Activated CD4-positive, alpha-beta T cell treated with anti-CD3 and anti-CD28 coated beads, Interleukin-2, amount 50 U/mL, for 24 hours (primary cell): ENCODE results near the gene GIMAP1.

ENCODE experiments used
- DNase-seq, 2 donors: peaks; one replicate each; pipeline ENCODE4 v3.0.0-alpha.2; 2020; ENCODE audit warnings: low read depth in 1 of 2, low spot score in 1 of 2

GIMAP1 gene

DNA sequence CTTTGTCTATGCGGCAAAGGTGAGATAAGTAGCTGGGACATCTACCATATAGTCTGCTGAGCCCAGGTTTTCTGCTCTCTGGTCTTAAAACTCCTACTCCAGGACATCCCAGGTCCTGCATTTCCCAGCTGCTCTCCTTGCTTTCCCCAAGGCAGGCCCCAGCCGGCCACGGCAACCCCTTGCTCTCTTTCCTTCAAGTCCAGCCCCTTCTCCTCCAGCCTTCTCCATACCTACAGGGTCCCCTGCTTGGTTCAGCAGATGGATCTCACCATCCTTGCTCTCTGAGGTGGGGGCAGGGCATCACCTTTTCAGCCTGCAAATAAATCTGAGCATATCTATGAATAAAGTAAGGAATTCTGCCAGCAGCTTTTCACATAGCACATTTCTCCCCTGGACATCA lies 29.5 kb downstream of the GIMAP1 start:
- no peak for DNase-seq

DNA sequence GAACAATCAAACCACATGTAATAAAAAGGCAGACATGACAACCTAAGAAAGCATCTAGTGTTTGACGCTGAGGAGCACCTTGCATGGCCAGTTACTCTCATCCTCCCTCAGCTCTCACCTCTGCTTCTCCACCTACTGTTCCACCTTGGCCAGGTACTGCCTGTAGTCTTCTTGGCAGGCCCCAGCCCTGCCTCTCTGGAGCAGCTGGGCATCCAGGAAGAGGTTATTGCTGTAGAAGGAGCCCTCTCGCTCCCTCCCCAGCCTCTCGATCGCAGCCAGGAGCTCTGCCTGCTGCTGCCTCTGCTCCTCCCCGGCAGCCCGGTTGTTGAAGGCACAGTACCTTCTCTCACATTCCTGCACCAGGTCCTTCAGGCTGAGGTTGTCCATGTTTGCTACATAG lies 30.5 kb downstream of the GIMAP1 start:
- DNase-seq, result no peak

DNA sequence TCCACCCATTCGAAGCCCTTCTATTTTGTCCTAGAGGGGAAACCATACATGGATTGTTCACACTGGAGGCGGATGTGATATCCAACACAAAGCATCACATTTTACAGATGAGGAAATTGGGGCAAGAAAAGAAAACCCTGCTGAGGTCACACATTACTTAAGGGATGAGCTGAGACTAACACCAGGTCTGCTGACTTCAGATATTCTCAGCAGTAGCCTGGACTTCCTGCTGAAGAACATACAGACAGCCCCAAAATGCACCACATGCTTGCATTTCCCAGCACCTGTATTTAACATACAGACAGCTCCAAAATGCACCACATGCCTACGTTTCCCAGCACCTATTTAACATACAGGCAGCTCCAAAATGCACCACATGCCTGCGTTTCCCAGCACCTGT lies 32.0 kb downstream of the GIMAP1 start:
- no peak for DNase-seq

DNA sequence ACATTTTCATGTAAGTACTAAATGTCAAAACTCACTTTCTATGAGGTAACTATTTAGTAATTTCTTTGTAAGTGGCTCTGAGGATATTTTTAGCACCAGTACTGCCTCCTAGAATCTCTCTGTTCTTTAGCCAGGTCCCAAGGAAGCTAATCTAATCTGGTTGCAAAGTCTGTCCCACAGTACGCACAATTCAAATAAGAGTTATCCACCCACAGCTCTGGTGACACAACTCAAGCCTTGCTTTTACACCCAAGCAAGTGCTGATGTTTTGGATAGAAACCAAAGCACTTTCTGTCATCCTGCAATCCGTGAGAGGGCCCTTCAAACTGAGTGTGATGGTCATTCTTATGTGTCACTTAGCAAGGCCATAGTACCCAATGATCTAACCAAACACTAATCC lies 35.3 kb downstream of the GIMAP1 start:
- no peak for DNase-seq

DNA sequence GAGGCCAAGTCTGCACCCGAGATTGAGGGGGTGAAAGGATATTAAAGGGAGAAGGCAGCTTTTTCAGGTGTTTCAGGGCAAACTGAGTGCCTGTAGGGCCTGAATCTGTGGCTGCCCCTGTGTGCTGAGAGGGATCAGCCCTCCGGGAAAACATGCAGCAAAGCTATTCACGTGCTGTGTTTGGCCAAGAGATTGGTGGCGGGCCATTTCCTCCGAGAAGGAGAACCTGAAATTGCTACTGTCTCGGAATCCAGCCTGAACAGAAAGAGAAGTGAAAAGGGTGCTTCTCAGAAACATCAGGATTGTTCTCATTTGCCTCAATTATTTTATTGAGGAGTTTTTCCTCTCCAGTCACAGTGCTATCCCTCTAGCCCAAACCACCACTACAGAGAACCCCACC lies 36.8 kb downstream of the GIMAP1 start:
- DNase-seq, result no peak

DNA sequence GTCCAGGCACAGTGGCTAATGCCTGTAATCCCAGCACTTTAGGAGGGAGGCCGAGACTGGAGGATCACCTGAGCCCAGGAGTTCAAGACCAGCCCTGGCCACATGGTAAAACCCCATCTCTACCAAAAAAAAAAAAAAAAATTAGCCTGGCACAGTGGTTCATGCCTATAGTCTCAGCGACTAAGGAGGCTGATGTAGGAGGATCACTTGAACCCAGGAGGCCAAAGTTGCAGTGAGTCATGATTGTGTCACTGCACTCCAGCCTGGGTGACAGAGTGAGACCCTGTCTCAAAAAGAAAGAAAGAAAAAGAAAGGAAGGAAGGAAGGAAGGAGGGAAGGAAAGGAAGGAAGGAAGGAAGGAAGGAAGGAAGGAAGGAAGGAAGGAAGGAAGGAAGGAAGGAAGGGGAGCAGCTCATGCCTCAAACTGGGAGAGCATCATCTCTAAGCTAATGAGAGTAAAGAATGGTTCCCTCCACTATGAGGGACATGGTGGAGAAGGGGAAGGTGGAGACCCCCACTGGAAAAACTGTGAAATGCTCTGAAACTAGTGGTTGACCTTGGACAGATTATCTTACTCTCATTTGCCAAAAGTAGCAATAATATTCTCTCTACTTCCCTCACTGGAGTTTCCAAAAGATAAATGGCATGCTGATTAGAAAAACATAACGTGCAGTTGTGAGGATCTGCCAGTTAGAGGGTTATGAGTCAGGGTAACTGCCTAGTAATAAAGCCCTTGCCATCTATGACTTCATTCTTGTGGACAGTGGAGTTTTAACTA lies 37.6 kb downstream of the GIMAP1 start:
- DNase-seq, result no peak

DNA sequence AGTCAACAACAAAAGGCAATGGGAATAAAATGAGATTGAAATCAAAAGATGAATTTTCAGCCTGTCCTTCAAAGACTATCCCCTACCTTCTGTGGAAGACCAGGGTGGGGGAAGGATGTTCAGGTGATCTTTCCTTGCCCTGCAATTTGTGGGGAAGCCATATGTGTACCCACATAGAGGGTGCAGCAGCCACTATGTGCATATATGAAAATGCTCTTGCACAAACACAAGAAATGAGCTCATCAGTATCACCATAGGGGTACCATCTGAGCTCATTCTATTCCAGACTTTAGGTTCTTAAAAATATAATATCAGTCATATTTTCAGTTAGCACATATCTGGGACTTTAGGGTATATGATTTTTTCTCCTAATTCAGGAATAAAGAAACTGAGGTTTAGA lies 38.5 kb downstream of the GIMAP1 start:
- DNase-seq, result no peak

DNA sequence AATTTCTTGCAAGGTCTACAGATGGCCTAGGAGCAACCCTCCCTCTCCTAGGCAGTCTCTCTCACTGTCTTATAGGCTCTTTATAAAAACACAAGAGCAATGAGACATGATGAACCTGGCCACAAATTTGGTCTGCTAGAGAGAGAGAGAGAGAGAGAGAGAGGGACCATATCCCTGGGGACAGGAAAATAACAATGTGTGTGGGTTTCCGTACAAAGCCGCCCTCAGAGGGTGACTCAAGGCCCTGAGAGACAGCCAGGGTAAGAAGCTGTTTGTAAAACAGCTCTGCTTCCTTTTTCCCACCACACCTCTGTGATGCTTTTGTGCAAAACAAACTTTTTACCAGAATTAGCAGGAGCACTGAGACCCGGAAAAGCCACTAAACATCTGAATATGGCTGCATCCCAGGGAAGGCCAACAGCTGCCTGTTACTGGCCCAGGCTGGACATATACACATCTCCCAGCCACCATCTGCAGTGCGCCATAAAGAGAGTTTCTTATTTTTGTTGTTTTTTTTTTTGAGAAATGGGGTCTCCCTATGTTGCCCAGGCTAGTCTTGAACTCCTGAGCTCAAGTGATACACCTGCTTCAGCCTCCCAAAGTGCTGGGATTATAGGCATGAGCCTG lies 39.2 kb downstream of the GIMAP1 start:
- DNase-seq, result peak in 1 of 2 donors; percentile 69

DNA sequence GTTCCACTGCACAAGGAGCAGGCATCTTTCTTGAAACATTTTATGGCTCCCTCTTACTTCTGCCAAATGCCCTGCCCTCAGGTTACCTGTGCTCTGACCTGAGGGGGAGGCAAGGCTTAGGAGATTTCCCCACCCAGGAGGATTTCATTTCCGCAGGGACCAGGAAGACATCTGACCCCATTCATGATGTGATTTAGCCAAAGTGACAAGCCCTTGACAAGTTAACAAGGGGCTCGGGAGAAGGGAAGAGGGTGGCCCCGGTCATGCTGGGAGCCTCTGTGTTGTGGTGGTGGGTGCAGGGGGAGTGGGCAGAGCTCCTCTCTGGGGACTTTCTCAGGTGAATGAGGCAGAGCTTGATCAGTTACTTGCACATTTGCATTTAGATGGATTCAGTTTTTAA lies 39.8 kb downstream of the GIMAP1 start:
- no peak for DNase-seq

DNA sequence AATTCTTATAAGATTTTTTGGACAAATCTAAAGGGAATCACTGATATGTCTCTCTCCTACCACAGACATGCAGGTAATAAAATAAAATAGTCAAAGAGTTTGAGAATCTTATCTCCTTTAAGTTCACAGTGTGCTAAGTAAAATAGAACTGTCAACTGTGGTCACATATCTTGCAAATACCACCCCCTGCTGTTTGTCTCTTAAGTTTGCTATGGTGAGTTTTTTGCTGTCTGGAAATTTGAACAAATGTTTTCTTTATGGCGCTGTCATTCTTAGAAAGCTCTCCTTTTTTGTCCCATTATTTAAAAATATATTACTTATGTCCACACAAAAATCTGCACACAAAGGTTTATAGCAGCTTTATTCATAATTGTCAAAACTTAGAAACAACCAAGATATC lies 40.4 kb downstream of the GIMAP1 start:
- DNase-seq, result no peak

DNA sequence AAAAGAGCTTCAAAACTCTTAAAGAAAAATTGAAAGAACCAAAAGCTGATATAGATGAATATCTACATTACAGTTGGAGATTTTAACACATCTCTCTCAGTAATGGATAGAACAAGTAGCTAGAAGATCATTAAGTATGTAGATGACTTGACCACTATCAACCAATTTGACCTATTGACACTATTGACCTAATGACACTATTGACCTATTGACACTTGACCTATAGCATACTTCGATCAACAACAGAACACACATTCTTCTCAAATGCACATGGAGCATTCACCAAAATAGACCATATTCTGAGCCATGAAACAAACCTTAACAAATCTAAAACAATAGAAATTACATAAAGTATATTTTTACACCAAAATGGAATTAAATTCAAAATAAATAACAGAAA lies 43.1 kb downstream of the GIMAP1 start:
- no peak for DNase-seq

DNA sequence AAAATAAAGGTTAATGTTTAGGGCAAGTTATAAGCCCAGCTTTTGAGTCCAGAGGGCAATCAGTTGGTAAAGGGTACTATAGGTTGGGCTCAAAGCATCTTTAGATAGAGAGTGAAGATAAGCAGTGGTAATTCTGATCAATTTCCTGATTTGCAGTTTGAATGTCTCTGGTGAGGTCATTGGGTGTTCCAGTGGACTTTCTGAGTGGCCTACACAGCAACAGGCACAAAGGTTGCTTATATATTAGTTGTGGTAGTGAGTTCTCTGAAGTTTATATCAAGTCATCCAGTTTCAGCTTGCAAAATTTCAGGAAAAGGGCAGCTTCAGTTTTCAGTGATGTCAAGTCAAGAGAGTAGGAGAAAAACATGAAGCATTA lies 49.9 kb downstream of the GIMAP1 start:
- no peak for DNase-seq

DNA sequence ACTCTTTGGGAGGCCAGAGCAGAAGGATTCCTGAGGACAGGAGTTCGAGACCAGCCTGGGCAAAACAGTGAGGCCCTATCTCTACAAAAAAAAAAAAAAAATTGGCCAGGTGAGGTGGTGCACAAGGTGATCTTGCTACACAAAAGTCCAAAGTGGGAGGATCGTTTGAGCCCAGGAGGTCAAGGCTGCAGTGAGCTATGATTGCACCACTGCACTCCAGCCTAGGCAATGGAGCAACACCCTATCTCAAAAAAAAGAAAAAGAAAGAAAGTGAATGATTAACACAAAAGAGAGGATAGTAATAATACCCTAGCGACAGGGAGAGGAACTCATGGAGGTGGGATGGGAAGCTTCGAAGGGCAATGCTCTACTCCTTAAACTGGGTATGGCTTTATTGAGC lies 53.4 kb downstream of the GIMAP1 start:
- no peak for DNase-seq
